KMS-11 (cell line): ENCODE measurements around the gene AREL1.
"Not testable (repeated sequence)": the region's sequence is repeated elsewhere in the genome, so short reads cannot be mapped to it uniquely, and the experiment has no call there.

Experiments
- H2AFZ ChIP-seq: fragments of 200-600 bp; sonication (generic); 2 replicates; pipeline ENCODE4 v1.6.1; 2016; ENCODE audit warnings: antibody characterized with exemption, mixed run types, low read depth
- H3K27ac ChIP-seq: fragments of 200-600 bp; sonication (generic); 2 replicates; pipeline ENCODE4 v1.6.1; 2016; ENCODE audit warnings: mild to moderate bottlenecking, mixed run types
- H3K27me3 ChIP-seq: fragments of 200-600 bp; sonication (generic); 2 replicates; pipeline ENCODE4 v1.6.1; 2017; ENCODE audit warnings: mild to moderate bottlenecking, low read depth, mixed run types, moderate library complexity; ENCODE audit not compliant: insufficient read depth
- H3K36me3 ChIP-seq: fragments of 200-600 bp; sonication (generic); 2 replicates; pipeline ENCODE4 v1.6.1; 2017; ENCODE audit warnings: mild to moderate bottlenecking, mixed run types; ENCODE audit not compliant: insufficient read depth
- H3K4me1 ChIP-seq: fragments of 200-600 bp; sonication (generic); 2 replicates; pipeline ENCODE4 v1.6.1; 2016; ENCODE audit warnings: mild to moderate bottlenecking, low read depth, mixed run types; ENCODE audit not compliant: poor library complexity, severe bottlenecking
- H3K4me2 ChIP-seq: fragments of 200-600 bp; sonication (generic); 2 replicates; pipeline ENCODE4 v1.7.0; 2016; ENCODE audit warnings: mild to moderate bottlenecking, mixed run types
- H3K4me3 ChIP-seq: fragments of 200-600 bp; sonication (generic); IDR thresholded peaks from 2 replicates; pipeline ENCODE4 v1.6.1; 2017; ENCODE audit warnings: low read depth, low read length, mixed read lengths; ENCODE audit not compliant: insufficient read depth
- H3K79me2 ChIP-seq: fragments of 200-600 bp; sonication (generic); 2 replicates; pipeline ENCODE4 v1.6.1; 2016; ENCODE audit warnings: low read depth, mixed run types; ENCODE audit not compliant: insufficient read depth
- H3K9ac ChIP-seq: fragments of 200-600 bp; sonication (generic); 2 replicates; pipeline ENCODE4 v1.6.1; 2016; ENCODE audit warnings: mild to moderate bottlenecking, mixed run types
- H4K20me1 ChIP-seq: fragments of 200-600 bp; sonication (generic); 2 replicates; pipeline ENCODE4 v1.6.1; 2016; ENCODE audit warnings: mild to moderate bottlenecking, mixed run types; ENCODE audit not compliant: insufficient read depth
- TF ChIP-seq, protein P1 (sequence below): fragments of 200-600 bp; sonication (generic); conservative IDR thresholded peaks from 2 replicates; pipeline ENCODE4 v1.6.1; 2017; ENCODE audit warnings: low read depth, mild to moderate bottlenecking, antibody characterized with exemption, low read length, moderate library complexity, mixed read lengths

Gene AREL1, protein sequence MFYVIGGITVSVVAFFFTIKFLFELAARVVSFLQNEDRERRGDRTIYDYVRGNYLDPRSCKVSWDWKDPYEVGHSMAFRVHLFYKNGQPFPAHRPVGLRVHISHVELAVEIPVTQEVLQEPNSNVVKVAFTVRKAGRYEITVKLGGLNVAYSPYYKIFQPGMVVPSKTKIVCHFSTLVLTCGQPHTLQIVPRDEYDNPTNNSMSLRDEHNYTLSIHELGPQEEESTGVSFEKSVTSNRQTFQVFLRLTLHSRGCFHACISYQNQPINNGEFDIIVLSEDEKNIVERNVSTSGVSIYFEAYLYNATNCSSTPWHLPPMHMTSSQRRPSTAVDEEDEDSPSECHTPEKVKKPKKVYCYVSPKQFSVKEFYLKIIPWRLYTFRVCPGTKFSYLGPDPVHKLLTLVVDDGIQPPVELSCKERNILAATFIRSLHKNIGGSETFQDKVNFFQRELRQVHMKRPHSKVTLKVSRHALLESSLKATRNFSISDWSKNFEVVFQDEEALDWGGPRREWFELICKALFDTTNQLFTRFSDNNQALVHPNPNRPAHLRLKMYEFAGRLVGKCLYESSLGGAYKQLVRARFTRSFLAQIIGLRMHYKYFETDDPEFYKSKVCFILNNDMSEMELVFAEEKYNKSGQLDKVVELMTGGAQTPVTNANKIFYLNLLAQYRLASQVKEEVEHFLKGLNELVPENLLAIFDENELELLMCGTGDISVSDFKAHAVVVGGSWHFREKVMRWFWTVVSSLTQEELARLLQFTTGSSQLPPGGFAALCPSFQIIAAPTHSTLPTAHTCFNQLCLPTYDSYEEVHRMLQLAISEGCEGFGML

DNA sequence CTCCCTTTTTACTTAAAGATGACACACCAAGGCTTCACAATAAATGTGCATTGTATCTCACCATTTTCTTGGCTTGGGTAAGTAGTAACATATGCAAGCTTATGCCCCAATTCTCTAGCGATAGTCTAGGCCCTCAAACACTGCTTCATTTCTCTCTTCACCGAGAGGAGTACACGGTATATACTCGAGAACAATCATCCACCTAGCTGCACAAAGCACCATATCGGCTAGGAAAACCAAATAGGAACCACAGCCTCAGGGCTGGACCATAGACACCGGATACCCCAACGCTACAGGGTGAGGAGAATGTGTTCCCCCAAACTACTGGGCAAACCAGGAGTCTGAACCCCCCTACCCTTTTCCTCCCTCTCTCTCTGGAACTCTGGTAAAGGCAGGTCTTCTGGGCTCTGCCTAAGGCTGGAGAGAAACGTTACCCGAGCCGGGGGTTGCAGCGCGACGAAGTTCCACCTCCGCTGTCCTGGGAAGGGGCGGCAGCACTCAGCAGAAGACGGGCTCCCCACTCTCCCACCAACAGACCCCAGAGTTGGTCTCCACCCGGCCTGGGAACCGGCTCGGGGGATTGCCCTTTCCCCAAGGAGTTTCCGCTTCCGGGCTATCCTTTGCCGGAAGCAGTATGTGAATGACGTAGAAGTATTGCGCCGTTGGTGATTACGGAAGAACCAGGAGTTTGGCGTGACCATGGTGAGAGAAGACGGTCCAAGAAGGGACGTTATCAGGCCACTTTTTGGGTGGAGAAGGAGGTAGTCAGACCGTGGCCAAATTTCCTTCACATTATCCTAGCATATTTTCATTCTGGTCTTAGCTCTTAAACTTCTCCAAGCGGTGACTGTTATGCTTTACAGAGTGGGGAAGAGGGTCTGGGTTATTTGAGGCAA, at the start of gene AREL1, which contains the start of gene FCF1:
TSS of gene AREL1 (minus strand) at position 582 of the 896 bp plus-strand sequence. CDS start 27,465 bp downstream, outside the sequence.
TSS of gene FCF1 (plus strand) at position 646 of the 896 bp plus-strand sequence. CDS start at position 700, 54 bp downstream.
- Histone ChIP-seq H3K27ac (peak within 1 kb of the TSS; percentile 39), H2AFZ (peak within 1 kb of the TSS; percentile 37; the same call in 1 of the 2 replicates), H3K4me1 (peaks cover 6% of the 10 kb centered on the region), H3K79me2 (peaks cover 49% of the 10 kb centered on the region; the same call in 1 of the 2 replicates), H3K4me2 (peak within 1 kb of the TSS; percentile 76), H3K9ac (peak within 1 kb of the TSS; percentile 57), H3K36me3 (no peaks in the 10 kb centered on the region), H3K4me3 (no peak within 1 kb of the TSS), H3K27me3 (no peaks in the 10 kb centered on the region), H4K20me1 (no peaks in the 10 kb centered on the region)
- TF ChIP-seq, protein P1, sequence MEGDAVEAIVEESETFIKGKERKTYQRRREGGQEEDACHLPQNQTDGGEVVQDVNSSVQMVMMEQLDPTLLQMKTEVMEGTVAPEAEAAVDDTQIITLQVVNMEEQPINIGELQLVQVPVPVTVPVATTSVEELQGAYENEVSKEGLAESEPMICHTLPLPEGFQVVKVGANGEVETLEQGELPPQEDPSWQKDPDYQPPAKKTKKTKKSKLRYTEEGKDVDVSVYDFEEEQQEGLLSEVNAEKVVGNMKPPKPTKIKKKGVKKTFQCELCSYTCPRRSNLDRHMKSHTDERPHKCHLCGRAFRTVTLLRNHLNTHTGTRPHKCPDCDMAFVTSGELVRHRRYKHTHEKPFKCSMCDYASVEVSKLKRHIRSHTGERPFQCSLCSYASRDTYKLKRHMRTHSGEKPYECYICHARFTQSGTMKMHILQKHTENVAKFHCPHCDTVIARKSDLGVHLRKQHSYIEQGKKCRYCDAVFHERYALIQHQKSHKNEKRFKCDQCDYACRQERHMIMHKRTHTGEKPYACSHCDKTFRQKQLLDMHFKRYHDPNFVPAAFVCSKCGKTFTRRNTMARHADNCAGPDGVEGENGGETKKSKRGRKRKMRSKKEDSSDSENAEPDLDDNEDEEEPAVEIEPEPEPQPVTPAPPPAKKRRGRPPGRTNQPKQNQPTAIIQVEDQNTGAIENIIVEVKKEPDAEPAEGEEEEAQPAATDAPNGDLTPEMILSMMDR, result no peak

DNA sequence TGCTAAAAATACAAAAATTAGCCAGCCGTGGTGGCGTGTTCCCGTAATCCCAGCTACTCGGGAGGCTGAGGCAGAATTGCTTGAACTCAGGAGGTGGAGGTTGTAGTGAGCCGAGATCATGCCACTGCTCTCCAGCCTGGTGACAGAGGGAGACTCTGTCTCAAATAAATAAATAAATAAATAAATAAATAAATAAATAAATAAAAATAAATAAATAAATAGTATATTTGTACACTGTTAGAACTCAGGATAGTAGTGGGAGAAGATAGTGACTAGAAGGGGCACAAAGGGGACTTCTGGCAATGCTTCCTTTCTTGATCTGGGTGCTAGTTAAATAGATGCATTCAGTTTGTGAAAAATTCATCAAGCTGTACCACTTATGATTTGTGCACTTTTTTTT, 45.6 kb upstream of the AREL1 start:
- H3K79me2 ChIP-seq, H3K4me3 ChIP-seq, H4K20me1 ChIP-seq, H3K4me1 ChIP-seq, H3K27me3 ChIP-seq, H2AFZ ChIP-seq, H3K9ac ChIP-seq, H3K27ac ChIP-seq, H3K36me3 ChIP-seq, H3K4me2 ChIP-seq: not testable (repeated sequence)

DNA sequence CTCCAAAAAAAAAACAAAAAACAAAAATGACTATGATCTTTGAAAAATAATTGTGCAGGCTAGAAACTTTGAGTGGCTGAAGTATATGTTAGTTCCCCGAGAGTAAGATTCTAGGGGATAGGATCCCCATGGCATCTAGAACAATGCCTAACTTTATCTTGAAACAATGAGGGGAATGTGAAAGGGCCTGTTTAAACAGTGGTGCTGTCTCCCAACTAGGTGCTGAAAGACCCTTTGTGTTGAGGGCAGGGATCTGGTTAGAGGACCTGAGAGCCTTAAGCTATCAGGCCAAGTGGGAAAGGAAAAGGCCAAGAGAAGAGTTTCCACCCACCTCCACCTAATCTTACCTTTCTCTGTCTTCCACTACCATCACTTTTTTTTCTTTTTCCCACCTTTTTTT, 43.4 kb upstream of the AREL1 start:
- TF ChIP-seq, protein P1, result no peak
- no peaks in the 10 kb centered on the region for H3K36me3 ChIP-seq
- H2AFZ ChIP-seq, result no peak overlapping the region
- H3K4me1 ChIP-seq, result no peaks in the 10 kb centered on the region
- H3K27ac ChIP-seq, result no peak overlapping the region
- H4K20me1 ChIP-seq, result no peaks in the 10 kb centered on the region
- H3K9ac ChIP-seq, result no peak overlapping the region
- H3K4me2 ChIP-seq, result no peak overlapping the region
- H3K79me2 ChIP-seq, result no peaks in the 10 kb centered on the region
- no peak overlapping the region for H3K4me3 ChIP-seq
- H3K27me3 ChIP-seq, result no peaks in the 10 kb centered on the region

DNA sequence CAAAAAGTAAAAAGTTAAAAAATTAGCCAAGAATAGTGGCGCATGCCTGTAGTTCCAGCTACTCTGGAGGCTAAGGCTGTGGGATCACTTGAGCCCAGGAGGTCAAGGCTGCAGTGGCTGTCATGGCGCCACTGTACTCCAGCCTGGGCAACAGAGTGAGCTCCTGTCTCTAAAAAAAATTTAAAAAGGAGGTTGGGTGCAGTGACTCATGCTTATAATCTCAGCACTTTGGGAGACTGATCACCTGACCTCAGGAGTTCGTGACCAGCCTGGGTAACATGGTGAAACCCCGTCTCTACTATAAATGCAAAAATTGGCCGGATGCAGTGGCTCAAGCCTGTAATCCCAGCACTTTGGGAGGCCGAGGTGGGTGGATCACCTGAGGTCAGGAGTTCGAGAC, 42.0 kb upstream of the AREL1 start:
- Histone ChIP-seq H4K20me1 (no peaks in the 10 kb centered on the region), H3K4me3 (no peak overlapping the region), H3K27ac (no peak overlapping the region), H3K79me2 (no peaks in the 10 kb centered on the region), H3K36me3 (no peaks in the 10 kb centered on the region), H3K9ac (no peak overlapping the region), H3K4me1 (no peaks in the 10 kb centered on the region), H3K27me3 (no peaks in the 10 kb centered on the region), H3K4me2 (no peak overlapping the region), H2AFZ (no peak overlapping the region)
- TF ChIP-seq, protein P1, result no peak
